Erythroblast (primary cell): ENCODE results near the gene CCDC122.

Source experiments
- GATA1 ChIP-seq: IDR thresholded peaks from 2 replicates; pipeline ENCODE4 v1.6.1; 2011; ENCODE audit warnings: low read depth, mild to moderate bottlenecking, control low read depth, low read length, moderate library complexity
- POLR2A ChIP-seq: IDR thresholded peaks from 2 replicates; pipeline ENCODE4 v1.6.1; 2011; ENCODE audit warnings: mild to moderate bottlenecking, low read length

GRCh38 chr13:43800828-43801227 lies 78.7 kb downstream of the CCDC122 start:
- no peak for TF ChIP-seq POLR2A
- no peak for TF ChIP-seq GATA1
